ENCODE measurements around the gene FRMD4A.

Gene FRMD4A

DNA sequence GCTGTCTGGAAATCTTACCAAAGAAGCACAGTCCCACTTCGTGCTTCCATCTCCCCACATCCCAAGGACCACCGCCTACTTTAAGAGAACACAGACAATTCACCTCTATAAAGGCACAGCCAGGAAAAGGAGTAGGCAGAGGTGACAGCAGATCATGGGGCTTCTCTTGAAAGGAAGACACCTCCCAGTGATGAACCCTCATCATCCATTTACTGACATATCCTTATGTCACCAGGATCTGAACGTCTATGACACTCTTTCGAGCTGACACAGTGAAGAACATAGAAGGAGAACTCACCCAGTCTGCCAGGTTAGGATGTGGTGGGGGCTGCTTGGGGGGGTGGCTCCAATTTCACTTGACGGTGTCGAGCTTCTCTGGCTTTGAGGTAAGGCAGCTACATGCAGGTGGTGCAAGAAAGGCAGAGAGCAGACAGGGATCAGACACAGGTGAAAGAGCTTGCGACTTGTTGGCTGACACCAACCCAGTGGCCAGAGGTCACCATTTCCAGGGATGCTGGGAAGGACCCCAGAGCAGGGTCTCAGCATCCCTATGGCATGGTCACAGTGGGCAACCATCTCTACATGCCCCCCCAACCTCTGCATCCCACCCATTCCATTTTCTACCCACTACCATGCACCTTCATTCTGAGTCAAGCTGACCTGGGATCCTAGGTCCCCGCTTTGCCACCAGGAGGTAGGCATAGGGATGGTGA lies 676.5 kb downstream of the FRMD4A start:
- Histone ChIP-seq H3F3A (ENCODE audit: insufficient read depth, low read length) (no peaks in the 10 kb centered on the region), H4K20me1 (ENCODE audit: insufficient read depth, low read length) (no peaks in the 10 kb centered on the region), H3K9me2 (replicated peaks; ENCODE audit: insufficient read depth, low read length) (no peaks in the 10 kb centered on the region), H2AFZ (ENCODE audit: low read length) (no peak overlapping the region), H3K9me3 (replicated peaks; ENCODE audit: insufficient read depth, low read length) (no peaks in the 10 kb centered on the region), H3K4me1 (ENCODE audit: low read length) (no peaks in the 10 kb centered on the region), H3K27me3 (replicated peaks; ENCODE audit: insufficient read depth, low read length) (no peaks in the 10 kb centered on the region), H3K36me3 (replicated peaks; ENCODE audit: insufficient read depth, low read length) (no peaks in the 10 kb centered on the region), H3K79me2 (ENCODE audit: low read length) (no peaks in the 10 kb centered on the region), H3K4me3 (ENCODE audit: low read length) (no peak overlapping the region), H3K4me2 (ENCODE audit: low read depth, low read length) (no peak overlapping the region), H3K27ac (ENCODE audit: low read length) (no peak overlapping the region), H3K9ac (ENCODE audit: low read length) (no peak overlapping the region)
- TF ChIP-seq CTCF (IDR thresholded peaks at IDR 0.05; ENCODE audit: low read length), result no peak
- no peak for TF ChIP-seq EZH2 (optimal IDR thresholded peaks at IDR 0.05; ENCODE audit: low read depth, low read length)
- no peak for TF ChIP-seq EZH2phosphoT487 (IDR thresholded peaks at IDR 0.05; ENCODE audit: low read length)
- no peak for DNase-seq

GRCh38 chr10:13652860-13653259 lies 677.9 kb downstream of the FRMD4A start:
- Histone ChIP-seq H3K9ac (ENCODE audit: low read length) (no peak overlapping the region), H3F3A (ENCODE audit: insufficient read depth, low read length) (no peaks in the 10 kb centered on the region), H3K36me3 (replicated peaks; ENCODE audit: insufficient read depth, low read length) (no peaks in the 10 kb centered on the region), H3K79me2 (ENCODE audit: low read length) (no peaks in the 10 kb centered on the region), H3K9me3 (replicated peaks; ENCODE audit: insufficient read depth, low read length) (no peaks in the 10 kb centered on the region), H3K9me2 (replicated peaks; ENCODE audit: insufficient read depth, low read length) (no peaks in the 10 kb centered on the region), H4K20me1 (ENCODE audit: insufficient read depth, low read length) (no peaks in the 10 kb centered on the region), H3K27ac (ENCODE audit: low read length) (no peak overlapping the region), H3K4me3 (ENCODE audit: low read length) (no peak overlapping the region), H3K27me3 (replicated peaks; ENCODE audit: insufficient read depth, low read length) (no peaks in the 10 kb centered on the region), H3K4me1 (ENCODE audit: low read length) (no peaks in the 10 kb centered on the region), H3K4me2 (ENCODE audit: low read depth, low read length) (no peak overlapping the region), H2AFZ (ENCODE audit: low read length) (no peak overlapping the region)
- TF ChIP-seq EZH2phosphoT487 (IDR thresholded peaks at IDR 0.05; ENCODE audit: low read length) (no peak), CTCF (IDR thresholded peaks at IDR 0.05; ENCODE audit: low read length) (no peak), EZH2 (optimal IDR thresholded peaks at IDR 0.05; ENCODE audit: low read depth, low read length) (no peak)
- no peak for DNase-seq

GRCh38 chr10:13651969-13652720 lies 678.6 kb downstream of the FRMD4A start:
- no peak for DNase-seq
- H3K9me3 ChIP-seq (replicated peaks; ENCODE audit: insufficient read depth, low read length), result no peaks in the 10 kb centered on the region
- no peak overlapping the region for H3K4me3 ChIP-seq (ENCODE audit: low read length)
- H3K4me2 ChIP-seq (ENCODE audit: low read depth, low read length), result no peak overlapping the region
- no peaks in the 10 kb centered on the region for H3F3A ChIP-seq (ENCODE audit: insufficient read depth, low read length)
- H2AFZ ChIP-seq (ENCODE audit: low read length), result no peak overlapping the region
- H3K79me2 ChIP-seq (ENCODE audit: low read length), result no peaks in the 10 kb centered on the region
- TF ChIP-seq EZH2 (optimal IDR thresholded peaks at IDR 0.05; ENCODE audit: low read depth, low read length), result no peak
- no peak for TF ChIP-seq CTCF (IDR thresholded peaks at IDR 0.05; ENCODE audit: low read length)
- no peak for TF ChIP-seq EZH2phosphoT487 (IDR thresholded peaks at IDR 0.05; ENCODE audit: low read length)
- no peaks in the 10 kb centered on the region for H3K27me3 ChIP-seq (replicated peaks; ENCODE audit: insufficient read depth, low read length)
- H4K20me1 ChIP-seq (ENCODE audit: insufficient read depth, low read length), result no peaks in the 10 kb centered on the region
- H3K9ac ChIP-seq (ENCODE audit: low read length), result no peak overlapping the region
- no peaks in the 10 kb centered on the region for H3K36me3 ChIP-seq (replicated peaks; ENCODE audit: insufficient read depth, low read length)
- H3K9me2 ChIP-seq (replicated peaks; ENCODE audit: insufficient read depth, low read length), result no peaks in the 10 kb centered on the region
- no peak overlapping the region for H3K27ac ChIP-seq (ENCODE audit: low read length)
- H3K4me1 ChIP-seq (ENCODE audit: low read length), result no peaks in the 10 kb centered on the region

Measured in MM.1S (cell line).